Measurements from ENCODE around the gene IQCE.

Gene IQCE

DNA sequence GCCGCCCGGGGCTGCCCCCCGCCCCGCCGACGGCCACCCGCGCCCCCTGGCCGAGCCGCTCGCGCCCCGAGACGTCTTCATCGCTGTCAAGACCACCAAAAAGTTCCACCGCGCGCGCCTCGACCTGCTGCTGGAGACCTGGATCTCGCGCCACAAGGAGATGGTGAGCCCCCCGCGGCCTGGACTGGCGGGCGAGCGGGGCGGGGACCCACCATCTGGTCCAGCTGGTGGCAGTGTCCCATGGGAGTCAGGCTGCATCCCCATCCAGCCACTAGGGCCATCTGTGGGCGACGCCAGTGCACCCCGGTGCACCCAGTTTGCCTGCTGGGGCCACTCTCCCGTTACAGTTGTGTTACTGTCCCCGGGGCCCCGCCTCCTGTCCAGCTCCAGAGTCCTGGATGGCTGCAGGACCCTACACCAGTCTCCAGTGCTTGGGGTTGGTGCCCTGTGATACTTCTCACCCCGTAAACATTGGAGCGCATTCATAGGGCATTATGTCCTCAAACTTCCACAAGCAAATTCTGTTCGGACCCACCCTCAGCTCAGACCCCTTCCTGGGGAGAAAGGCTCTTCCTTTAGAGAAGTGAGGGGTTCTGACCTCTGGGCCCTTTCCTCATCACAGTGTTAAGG is 38.5 kb upstream of the IQCE start:
- Histone ChIP-seq H3K4me1 (ENCODE audit: control insufficient read depth in 1 of 2, insufficient read depth in 1 of 2, low read depth in 1 of 2, low read length in 1 of 2) (peaks cover 60 to 63% of the 10 kb centered on the region in 2 experiments), H3K27ac (peak overlapping the region; percentile 15), H3K27me3 (peaks cover 71% of the 10 kb centered on the region), H3K36me3 (peaks cover 2% of the 10 kb centered on the region), H3K9me3 (no peaks in the 10 kb centered on the region), H3K4me3 (ENCODE audit: low read depth in 1 of 2, low read length in 1 of 2) (peak overlapping the region; percentile 67 to 70)
- TF ChIP-seq, protein P1, sequence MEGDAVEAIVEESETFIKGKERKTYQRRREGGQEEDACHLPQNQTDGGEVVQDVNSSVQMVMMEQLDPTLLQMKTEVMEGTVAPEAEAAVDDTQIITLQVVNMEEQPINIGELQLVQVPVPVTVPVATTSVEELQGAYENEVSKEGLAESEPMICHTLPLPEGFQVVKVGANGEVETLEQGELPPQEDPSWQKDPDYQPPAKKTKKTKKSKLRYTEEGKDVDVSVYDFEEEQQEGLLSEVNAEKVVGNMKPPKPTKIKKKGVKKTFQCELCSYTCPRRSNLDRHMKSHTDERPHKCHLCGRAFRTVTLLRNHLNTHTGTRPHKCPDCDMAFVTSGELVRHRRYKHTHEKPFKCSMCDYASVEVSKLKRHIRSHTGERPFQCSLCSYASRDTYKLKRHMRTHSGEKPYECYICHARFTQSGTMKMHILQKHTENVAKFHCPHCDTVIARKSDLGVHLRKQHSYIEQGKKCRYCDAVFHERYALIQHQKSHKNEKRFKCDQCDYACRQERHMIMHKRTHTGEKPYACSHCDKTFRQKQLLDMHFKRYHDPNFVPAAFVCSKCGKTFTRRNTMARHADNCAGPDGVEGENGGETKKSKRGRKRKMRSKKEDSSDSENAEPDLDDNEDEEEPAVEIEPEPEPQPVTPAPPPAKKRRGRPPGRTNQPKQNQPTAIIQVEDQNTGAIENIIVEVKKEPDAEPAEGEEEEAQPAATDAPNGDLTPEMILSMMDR (IDR thresholded peaks at IDR 0.05), result no peak

DNA sequence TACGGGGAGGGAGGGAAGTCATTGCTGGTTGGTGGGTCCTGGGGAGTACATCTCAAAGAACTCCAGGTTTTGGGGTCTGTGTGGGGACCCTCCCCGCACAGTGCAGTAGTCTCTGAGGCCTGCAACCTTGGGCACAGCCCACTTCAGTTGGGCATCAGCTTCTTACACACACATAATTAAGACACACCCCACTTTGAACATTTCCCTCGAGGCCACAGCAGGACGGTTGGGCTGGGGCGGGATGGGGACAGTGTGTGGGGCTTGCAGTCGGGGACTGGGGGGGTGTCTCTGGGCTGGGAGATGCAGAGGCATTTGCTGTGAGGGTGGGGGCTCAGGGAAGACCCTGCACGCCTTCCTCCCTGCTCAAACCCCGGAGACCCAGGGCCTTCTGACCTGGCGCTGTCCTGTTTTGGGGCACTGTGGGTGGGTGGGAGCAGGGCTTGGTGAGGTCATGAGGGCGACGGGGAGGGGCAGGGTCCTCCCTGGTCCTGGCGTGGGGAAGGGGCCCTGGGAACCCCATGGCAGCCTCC is 38.0 kb upstream of the IQCE start:
- H3K4me1 ChIP-seq (ENCODE audit: control insufficient read depth in 1 of 2, insufficient read depth in 1 of 2, low read depth in 1 of 2, low read length in 1 of 2), result peaks cover 66 to 69% of the 10 kb centered on the region in 2 experiments
- H3K4me3 ChIP-seq (ENCODE audit: low read depth in 1 of 2, low read length in 1 of 2), result peak overlapping the region; percentile 67 to 70
- no peaks in the 10 kb centered on the region for H3K9me3 ChIP-seq
- H3K27me3 ChIP-seq, result peaks cover 71% of the 10 kb centered on the region
- H3K36me3 ChIP-seq, result peaks cover 5% of the 10 kb centered on the region
- peak overlapping the region; percentile 15 for H3K27ac ChIP-seq
- TF ChIP-seq, protein P1 (IDR thresholded peaks at IDR 0.05), result no peak

DNA sequence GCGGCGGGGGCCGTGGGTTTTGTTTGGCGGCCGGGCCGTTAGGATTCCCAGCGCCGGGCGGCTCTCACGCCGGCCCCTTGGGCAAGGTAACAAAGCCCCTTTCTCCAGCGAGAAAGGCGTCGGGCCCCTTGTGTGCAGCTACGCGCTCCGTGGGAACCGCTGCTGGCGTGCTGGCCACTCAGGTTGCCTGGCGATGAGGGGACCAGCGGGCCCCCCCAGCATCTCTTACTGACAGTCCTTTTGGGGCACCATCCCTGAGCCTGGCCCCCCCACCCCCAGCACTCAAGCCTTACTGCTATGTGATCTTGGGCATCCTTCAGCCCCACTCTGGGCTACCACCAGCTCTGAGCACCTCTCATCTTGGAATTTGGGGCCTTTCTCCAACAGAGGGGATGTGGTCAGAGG is 37.4 kb upstream of the IQCE start:
- peaks cover 8% of the 10 kb centered on the region for H3K36me3 ChIP-seq
- H3K9me3 ChIP-seq, result no peaks in the 10 kb centered on the region
- TF ChIP-seq, protein P1 (IDR thresholded peaks at IDR 0.05), result no peak
- no peak overlapping the region for H3K27ac ChIP-seq
- peaks cover 71% of the 10 kb centered on the region for H3K27me3 ChIP-seq
- H3K4me3 ChIP-seq (ENCODE audit: low read depth in 1 of 2, low read length in 1 of 2), result peak overlapping the region; percentile 67 to 70
- peaks cover 71 to 74% of the 10 kb centered on the region in 2 experiments for H3K4me1 ChIP-seq (ENCODE audit: control insufficient read depth in 1 of 2, insufficient read depth in 1 of 2, low read depth in 1 of 2, low read length in 1 of 2)

DNA sequence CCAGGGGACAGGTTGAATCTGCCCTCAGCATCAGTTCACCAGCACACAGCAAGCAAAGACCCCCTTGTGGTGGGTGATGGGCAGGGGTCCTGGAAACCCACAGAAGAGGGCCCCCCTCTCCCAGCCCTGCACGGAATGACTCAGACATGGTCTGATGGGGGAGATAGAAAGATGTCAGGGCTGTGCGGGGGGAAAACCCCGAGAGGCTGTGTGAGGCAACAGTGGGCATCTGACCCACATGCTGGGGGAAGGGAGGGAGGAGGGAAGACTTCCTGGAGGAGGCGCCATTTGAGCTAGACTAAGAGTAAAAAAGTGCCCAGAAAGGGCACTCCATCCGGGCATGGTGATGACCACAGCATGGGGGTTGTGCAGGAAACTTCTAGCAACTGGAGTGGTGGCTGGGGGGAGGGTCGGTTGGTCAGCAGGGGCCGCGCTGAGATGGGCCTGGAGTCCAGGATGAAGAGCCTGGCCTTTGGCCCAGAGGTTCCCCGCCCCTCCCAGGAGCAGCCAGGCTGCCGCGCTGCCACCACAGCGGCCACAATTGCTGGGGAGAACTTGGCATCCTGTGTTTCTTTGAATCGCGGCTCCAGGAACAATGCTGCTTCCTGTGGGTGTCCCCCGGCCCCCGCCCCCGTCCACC is 36.7 kb upstream of the IQCE start:
- H3K36me3 ChIP-seq, result peaks cover 16% of the 10 kb centered on the region

DNA sequence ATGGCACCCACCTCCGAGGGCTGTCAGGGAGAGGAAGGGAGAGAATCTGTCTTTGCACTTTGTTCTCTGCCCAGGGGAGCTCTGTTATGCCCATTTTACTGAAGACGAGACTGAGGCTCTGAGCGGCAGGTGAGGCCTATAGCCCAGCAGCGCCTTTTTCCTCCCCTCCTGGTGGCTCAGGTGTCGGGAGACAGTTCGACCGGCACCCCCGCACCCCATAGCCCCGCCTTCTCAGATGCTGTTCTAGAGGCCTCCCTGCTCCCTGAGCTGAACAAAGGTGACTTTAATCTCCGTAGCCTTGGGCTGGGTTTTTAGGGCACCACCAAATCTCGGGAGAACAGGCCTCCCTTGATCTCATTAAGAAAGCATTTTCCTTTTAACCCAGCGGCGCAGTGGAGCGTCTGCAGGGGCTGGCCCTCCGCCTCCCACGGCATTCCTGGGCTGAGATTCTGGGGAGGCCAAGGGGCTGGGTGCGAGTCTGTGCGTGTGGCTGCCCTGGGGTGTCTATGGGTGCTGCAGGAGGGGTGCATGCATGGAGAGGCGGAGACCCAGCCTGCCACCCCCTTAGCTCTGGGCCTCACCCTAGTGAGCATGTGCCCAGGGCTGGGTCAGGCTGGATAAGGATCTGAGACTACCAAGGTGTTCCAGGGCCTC is 35.9 kb upstream of the IQCE start:
- Histone ChIP-seq H3K36me3 (peaks cover 19% of the 10 kb centered on the region), H3K27me3 (peaks cover 57% of the 10 kb centered on the region), H3K9me3 (no peaks in the 10 kb centered on the region), H3K4me3 (ENCODE audit: low read depth in 1 of 2, low read length in 1 of 2) (peak overlapping the region; percentile 67 to 70), H3K27ac (peak overlapping the region; percentile 35), H3K4me1 (ENCODE audit: control insufficient read depth in 1 of 2, insufficient read depth in 1 of 2, low read depth in 1 of 2, low read length in 1 of 2) (peaks cover 86 to 89% of the 10 kb centered on the region in 2 experiments)
- TF ChIP-seq, protein P1 (IDR thresholded peaks at IDR 0.05), result no peak

More for the DNA sequence above, 36.7 kb upstream of the IQCE start:
- Histone ChIP-seq H3K9me3 (no peaks in the 10 kb centered on the region), H3K4me1 (ENCODE audit: control insufficient read depth in 1 of 2, insufficient read depth in 1 of 2, low read depth in 1 of 2, low read length in 1 of 2) (peaks cover 78 to 81% of the 10 kb centered on the region in 2 experiments), H3K27me3 (peaks cover 65% of the 10 kb centered on the region), H3K4me3 (ENCODE audit: low read depth in 1 of 2, low read length in 1 of 2) (peak overlapping the region; percentile 67 to 70), H3K27ac (peak overlapping the region; percentile 20)
- TF ChIP-seq, protein P1 (IDR thresholded peaks at IDR 0.05), result no peak
